GM19455 (cell line): ENCODE measurements around the gene ZBTB47.

Experiments
- ATAC-seq: cut with Tn5 transposase; IDR thresholded peaks from one replicate; pipeline ENCODE4 v1.9.1; 2021; ENCODE audit not compliant: unreplicated experiment

Gene ZBTB47

DNA sequence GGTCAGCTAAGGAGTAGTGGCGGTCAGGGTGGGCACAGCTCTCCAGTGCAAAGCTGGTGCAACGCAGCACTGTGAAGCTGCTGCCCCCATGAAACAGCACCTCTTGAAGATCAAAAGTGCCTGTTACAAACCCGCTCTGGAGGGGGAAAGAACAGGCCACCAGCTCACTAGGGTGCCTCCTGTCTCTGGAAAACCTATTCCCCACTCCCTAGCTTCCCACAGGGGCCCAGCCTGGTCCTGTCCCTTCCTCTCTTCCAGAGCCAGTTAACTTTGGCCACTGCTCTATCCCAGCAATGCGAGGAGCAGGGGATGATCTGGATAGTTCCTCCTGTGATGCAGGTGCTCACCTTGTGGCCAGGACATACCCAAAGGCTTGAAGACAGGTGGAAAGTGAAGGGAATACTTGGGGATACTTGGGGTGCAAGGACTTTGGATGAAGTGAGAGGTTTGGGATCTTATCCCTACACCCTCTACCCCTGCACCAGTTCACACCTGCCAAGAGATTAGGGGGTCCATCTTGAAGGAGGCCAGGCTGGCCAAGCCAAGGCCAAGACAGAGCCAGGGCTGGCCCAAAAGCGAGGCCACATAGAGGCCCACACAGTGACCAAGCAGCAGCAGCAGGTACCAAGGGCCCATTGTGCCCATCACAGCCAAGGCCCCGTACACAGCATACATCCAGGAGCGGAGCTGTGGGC lies 44.9 kb downstream of the ZBTB47 start:
- no peak for ATAC-seq

DNA sequence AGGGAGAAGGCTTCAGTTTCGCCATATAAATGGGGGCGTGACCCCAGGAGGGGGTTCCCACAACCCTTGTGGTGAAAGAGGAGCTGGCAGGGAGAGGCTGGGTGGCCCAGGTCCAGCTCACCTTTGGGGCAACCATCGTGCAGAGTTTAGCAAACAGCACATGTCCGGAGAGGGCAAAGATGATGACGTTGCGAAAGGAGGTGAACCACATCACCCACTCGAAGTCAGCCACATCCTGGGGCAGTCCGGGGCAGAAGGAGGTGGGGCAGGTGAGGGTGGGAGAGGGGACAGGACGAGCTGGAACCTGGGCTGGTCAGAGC lies 45.4 kb downstream of the ZBTB47 start:
- no peak for ATAC-seq

DNA sequence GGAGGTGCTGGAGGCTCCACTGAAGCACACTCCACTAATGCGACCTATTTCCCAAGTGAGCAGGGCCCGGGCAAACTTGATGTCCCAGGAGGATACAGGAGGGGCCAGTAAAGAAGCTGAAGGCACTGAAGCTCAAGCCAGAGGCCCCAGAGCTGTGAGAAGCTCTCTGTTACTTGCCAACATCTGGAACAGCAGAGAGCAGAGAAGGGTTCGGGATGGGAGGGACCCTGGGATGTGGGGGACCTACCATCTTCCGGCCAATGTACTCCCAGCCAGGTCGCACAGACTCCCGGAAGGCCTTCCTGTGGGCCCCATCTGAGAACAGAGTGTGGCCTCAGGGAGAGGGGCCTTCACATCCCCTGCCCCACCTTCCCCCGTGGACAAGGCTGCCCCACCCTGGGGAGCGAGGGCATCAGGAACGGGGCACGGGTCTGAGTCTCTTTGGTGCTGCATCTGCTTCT lies 46.0 kb downstream of the ZBTB47 start:
- no peak for ATAC-seq

DNA sequence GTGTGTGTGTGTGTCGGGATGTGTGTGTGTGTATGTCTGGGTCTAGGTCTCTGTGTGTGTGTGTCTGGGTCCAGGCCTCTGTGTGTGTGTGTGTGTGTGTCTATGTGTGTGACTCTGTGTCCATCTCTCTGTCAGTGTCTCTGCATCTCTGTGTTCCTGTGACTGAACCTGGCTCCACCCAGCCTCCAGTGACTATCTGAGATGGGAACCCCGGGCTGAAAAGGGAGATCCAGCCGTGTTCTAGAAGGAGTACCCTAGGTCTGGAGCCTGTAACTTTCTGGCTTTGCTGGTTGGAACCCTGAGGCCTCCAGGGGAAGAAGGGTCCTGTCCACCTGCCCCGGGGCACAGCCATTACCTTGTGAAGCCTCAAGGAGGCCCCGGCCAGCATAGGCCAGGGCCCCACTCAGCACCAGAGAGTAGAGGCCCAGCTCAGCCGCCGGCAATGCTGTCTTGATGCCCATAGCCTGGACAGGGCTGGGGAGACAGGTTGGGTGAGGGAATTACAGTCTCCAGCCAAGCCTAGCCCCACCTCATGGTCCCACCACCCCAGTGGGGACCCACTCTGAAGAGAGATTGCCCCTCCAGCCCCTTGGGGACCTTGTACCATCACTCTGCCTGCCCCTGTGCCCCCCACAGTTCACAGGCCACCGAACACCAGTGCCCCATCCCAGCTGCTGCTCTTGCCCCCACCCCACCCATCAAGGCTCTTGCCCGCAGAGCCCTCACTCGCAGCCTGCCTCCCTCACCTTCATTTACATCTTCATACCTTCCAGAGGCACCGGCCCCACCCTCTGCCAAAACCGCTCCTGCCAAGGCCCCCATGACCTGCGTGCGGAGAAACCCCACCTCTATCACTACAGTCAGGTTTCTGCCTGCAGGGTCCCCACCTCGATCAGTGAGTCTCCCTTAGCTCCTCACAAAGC lies 47.1 kb downstream of the ZBTB47 start:
- no peak for ATAC-seq

DNA sequence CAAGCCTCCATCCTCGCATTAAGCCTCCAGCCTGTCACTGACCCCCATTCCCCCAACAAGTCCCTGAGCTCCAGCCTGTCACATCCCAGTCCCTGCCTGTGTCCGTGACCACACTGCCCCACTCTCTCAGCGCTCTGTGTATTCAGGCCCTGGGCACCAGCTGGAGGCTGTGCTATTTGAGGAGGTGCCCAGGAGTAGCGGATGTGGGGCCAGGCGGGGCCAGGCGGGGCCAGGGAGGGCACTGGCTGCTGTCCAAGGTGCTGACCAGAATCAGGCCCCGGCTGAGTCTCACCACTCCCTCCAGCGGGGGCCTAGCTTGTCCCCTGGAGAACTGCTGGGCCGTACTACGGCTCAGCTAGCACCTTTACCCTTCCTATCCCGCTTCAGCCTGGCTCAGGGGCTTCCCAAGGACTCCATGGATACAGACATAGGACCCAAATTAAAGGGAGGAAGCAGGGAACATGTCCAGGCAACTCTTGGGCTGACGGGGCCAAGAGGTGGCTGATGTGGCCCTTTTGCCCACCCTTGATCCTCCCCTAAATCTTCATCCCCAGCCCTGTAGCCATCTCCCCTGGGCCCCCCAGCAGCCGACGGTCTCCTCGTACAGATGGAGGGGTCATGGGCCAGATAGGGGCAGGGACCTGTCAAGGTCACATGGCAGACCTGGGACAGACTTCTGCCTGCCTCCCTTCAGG lies 48.0 kb downstream of the ZBTB47 start:
- no peak for ATAC-seq

DNA sequence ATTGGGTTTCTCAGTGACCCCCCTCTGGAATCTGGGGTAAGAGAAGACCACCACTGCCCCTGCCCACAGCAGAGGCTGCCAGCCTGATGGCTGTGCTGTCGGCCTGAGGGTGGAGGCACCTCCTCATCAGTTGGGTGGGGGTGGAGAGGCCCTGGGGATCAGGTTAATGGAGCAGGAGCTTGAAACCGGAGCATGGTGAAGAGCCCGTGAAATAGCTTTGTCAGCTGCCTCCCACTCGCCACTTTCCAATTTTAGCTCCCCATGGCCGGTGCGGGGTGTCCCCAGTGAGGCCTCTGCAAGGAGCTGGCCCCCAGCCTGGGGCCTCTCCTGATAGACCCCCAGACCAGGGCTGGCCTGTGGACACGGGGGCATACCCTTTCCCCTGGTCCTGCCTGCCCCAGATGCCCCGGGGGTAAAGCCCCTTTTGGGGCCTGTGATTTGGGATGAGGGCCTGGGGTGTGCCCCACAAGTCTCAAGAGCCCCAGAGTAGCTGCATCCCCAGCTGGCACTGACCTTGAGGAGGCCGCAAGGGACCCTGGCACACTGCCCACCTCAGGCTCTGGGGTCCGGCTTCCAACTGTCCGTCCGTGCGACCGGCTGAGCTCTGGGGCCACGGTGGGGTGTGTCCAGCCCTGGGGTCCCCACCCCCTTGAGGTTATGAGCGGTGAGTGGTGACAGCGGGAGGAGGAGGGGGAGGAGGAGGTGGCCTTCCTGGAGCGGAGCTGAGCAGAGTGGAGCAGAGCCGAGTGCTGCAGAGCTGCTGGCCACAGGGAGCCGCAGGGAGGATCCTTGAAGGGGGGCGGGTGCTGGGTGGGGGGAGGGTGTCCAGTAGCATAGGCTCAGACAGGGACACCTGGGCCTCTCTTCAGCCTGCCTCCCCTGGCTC lies 48.8 kb downstream of the ZBTB47 start, which contains the start of gene HHATL:
Gene HHATL, minus strand, starts transcription at position 733 of the 886 bp plus-strand sequence. CDS start 1,972 bp downstream, outside the sequence.
- no peak for ATAC-seq

DNA sequence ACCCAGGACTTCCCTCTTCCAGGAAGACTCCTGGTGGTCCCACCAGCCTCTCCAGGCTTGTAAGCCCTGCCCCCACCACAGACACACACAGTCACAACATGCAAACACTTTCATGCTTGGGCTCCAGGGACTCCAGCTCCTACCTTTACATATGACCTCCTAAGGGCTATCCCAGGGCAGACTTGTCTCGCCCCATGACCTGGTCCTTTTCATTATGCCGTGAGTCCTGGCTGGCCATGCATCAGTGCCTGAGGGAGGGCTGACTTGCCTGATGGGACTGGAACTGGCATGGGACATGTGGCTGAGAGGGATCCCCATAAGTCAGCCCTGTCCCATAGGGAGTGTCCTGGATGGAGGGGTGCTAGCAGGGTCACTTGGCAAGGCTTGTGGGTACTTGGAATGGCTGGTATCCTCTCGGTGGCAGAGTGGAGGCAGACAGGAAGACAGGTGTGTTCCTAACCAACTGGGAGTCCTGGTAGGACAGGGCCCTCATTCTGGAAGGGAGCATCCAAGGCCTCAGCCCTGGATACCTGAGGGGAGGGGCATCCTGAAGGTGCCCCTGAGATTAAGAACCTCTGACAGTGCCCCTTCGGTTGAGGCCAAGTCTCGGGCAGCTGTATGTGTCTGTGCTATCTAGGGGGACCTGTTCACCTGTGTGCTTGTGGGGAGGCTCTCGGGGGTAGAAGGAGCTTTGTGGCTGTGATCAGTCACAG lies 49.6 kb downstream of the ZBTB47 start:
- ATAC-seq: no peak

DNA sequence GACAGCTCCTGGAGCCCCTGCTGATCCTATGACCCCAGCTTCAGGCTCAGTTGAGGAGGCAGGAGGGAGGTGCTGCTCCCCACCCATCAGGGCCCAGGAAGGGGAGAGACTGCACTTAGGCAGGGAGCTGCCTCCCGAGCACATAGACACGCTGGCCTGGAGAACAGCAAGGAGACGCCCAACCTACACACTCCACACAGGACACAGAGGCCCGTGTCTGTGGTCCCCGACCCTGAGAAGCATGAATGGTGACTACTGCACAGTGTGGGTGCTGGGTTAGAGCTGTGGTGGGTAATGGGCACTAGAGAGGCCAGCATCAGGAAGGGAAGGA lies 50.2 kb downstream of the ZBTB47 start:
- no peak for ATAC-seq

DNA sequence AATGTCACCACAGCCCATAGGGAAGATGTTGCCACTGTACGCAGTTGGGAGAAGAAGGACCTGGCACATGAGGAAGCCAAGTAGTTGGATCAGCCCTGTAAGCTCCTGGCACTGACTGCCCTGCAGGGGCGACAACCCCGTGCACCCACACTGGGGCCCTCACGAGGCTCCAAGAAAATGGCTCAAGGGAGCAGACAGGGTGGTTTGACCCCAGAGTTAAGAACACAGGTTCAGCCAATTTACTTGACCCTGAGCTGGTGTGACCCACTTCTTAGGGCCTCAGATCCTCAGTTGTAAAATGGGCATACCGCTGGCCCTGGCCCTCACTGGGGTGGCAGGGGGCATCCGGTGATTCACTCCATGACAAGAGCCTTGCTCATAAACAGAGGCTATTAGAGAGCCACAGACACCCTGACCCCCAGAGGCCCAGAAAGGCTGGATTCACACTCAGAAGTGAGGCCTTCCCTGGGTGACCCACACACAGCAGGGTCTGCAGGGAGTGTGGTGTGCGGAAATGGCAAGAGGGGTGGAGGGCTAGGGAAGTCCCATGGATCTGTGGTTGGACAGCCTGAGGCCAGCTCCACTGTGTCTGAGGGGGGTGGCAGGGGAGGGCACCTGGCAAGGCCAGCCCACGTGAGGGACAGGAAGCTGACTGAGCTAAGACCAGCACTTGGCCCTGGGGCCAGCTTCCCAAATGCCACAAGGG lies 50.8 kb downstream of the ZBTB47 start:
- no peak for ATAC-seq

DNA sequence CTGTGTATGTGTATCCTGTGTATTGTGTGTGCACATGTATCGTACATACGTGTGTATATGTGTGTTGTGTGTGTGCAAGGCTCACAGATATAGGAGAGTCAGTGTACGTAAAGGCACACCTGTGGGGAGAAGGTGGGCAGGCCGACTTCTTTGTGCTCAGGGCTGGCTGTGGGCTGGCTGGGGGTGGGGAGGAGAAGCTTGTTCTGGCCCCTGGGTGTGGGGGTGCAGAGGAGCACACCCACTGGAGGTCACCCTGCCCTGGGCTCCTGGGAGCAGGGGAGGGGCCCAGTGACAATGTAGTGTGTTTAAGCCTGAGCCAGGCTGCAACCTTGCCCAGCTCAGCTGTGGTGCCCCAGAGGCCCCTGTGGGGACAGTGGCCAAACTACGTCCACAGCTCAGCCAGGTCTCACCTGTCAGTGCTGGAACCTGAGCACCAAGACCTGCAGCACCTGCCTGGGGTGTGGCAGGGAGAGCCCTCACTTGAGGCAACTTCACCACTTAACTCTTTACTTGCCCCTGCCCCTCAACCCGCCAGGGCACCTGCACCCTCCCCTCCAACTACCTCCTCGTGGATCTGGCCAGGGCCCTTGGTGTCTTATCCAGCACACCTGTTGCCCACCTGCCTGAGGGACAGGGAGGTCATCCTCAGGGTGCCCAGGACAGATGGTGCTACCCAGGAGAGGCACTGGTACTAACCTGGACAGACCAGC lies 51.7 kb downstream of the ZBTB47 start:
- no peak for ATAC-seq

DNA sequence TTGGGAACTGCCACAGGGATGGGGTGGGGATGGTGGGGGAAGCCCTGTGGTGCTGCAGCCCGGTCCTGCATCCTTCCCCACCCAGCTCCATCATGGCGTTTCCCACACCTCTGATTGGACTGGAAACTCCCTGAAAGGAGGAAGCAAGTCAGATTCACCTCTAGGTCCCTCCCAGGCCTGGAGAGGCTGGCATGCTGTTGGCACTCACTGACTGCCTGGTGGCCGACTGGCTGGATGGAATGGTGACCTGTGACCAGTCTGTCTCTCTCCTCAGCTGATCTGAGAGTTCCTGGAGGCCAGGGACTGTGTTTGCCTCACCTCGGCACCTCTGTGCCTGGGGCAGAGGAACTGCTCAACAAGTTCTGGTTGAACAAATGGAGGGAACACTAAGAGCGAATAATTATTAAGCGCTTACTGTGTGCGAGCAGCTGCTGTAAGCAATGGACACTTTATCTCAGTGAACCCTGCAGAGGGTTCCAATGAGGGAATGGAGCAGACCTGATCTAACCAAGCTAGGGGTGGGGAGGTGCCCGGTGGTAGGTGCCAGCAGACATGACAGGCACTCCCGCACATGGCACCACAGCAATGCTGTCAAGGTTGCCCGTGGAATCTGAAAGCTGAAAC lies 52.6 kb downstream of the ZBTB47 start:
- no peak for ATAC-seq

DNA sequence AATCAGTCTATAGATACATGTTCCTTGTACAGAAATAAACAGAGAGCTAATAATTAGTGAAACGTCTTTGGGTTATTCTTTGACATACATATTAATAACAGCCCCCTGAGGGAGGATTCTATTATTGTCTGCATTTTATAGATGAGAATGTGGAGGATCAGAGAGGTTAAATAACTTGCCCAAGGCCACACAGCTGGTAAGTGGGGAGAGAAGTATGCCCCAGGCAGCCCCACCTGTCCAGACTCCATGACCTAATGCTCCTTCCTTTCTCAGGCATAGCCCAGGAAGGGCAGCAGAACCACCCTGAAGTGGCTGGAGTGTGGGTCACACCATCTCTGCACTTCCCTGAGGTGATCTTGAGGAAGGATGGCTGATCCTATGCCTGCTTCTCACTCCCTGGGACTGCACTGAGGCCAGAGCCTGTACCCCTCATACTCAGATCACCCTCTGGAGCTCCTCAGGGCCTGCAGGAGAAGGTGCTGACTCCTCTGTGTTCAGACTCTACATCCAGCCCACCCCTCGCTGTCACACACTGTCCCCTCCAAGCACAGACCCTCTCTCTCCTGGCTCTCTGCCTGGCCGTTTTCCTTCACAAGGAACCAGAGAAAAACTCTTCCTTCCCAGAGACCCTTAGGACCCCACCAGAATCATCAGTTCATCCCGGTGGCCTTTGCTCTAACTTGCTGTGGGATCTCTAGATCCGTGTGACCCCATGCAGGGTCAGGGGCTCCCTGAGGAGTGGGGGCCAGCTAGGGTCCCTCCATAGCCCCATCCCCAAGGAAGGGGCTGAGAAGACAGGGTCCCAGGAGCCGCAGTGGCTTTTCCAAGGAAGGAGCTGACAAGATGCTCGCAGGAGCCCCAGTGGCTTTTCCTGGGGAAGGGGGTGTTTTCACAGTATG lies 53.5 kb downstream of the ZBTB47 start:
- ATAC-seq: no peak

DNA sequence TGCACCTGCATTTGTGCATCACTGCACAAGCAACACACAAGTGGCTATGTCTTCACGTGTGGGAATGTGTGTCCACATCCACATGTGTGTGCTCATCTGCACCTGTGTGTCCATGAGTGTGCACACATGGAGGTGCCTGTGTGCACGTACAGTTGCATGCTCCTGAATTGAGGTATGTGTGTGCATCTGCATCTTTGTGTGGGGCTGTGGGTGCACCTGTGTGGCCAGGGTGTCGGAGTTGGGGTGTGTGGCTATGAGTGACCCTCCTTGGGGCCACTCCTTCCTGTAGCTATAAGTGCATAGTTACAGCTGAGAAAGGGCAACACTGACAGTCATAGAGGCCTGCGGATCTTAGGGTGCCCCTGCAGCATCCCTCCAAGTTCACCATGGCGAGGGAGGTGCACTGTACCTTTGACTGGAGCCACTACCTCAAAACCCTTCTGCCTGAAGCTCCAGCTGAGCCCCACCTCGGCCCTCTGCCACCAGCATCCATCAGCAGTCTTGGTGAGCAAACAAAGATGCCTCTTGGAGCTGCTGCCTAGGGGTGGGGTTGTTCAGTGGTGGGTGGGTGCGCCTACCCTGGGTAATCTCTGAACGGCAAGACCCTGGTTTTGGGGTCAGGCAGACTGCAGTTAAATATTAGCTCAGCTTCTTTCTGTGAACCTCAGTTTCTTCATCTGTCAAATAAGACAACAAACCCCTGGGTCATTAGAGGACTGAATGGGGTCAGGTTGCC lies 54.3 kb downstream of the ZBTB47 start:
- no peak for ATAC-seq

DNA sequence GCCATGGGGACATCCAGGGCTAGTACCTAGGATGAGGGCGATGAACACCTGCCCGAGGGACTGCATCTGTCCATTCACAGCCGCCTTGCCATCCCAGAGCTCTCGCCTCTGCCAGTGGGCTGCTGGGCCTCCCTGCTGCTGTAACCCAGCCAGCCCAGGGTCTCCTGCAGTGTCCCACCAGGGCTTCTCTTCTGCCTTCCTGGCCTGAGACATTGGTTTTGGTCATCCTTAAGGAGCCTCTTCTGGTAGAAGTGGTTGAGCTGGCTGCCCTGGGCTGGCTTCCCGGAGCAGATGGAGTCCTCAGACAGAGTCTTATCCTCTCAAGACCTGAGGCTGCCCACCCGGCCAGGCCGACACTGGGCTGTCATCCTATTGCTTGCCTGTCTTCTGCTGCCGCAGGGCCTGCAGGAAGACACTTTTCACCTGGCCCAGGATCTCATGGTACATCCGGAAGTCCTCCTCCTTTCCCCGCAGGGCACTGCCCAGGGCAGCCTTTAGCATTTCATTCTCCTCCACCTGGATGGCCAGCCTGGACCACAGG lies 55.2 kb downstream of the ZBTB47 start:
- no peak for ATAC-seq

DNA sequence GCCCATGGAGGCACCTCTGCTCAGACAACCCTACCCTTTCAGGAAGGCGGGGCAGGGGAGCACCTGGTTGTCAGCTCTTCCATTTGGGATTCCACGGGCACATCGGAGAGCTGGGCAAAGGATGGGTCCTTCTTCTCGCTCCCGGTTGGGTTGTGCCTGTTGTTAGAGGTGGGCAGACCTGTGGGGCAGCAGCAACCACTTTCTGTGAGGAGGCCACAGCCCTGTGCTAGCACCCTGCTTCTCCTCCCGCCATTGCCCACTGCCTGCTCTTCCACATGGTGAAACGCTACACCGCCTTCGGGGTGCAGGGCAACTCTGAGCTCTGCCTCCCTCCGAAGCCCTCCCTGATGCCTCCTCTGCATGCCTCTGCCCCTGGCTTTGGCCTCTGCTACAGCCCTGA lies 56.1 kb downstream of the ZBTB47 start:
- no peak for ATAC-seq

DNA sequence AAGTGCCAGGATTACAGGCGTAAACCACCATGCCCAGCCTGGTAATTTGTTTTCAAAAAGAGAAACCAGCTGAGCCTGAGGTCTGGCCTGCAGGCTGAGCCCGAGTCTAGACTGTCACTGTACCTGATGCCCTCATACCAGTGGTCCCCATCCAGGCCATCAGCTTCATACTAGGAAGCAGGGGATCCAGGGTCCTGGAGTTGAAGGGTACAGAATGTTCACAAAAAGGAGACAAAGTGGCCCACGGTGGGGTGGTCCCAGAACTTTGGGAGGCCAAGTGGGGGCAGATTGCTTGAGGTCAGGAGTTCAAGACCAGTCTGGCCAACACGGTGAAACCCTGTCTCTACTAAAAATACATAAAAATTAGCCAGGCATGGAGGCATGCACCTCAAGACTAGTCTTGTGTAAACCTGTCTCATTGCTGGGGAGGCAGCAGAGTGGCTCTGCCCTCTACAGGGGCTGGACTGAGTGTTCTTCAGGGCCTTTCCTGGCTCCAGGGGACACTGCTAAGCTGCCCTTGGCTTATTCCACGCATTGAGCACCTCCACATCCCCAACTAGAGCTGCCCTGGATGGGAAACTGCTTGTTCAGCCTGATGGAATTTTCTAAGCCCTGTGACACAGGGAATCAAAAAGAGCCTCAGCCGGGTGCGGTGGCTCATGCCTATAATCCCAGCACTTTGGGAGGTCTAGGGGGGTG lies 57.0 kb downstream of the ZBTB47 start:
- ATAC-seq: no peak
